C4-2B (cell line): ENCODE results near the gene RAD23B.

ENCODE experiments used
- ZFX ChIP-seq: fragments of 450-650 bp; IDR thresholded peaks from 2 replicates; pipeline ENCODE4 v1.6.1; 2017
- TF ChIP-seq, protein P1 (sequence below): fragments of 450-650 bp; conservative IDR thresholded peaks from 2 replicates; pipeline ENCODE4 v1.5.1; 2017; ENCODE audit warnings: mild to moderate bottlenecking

DNA sequence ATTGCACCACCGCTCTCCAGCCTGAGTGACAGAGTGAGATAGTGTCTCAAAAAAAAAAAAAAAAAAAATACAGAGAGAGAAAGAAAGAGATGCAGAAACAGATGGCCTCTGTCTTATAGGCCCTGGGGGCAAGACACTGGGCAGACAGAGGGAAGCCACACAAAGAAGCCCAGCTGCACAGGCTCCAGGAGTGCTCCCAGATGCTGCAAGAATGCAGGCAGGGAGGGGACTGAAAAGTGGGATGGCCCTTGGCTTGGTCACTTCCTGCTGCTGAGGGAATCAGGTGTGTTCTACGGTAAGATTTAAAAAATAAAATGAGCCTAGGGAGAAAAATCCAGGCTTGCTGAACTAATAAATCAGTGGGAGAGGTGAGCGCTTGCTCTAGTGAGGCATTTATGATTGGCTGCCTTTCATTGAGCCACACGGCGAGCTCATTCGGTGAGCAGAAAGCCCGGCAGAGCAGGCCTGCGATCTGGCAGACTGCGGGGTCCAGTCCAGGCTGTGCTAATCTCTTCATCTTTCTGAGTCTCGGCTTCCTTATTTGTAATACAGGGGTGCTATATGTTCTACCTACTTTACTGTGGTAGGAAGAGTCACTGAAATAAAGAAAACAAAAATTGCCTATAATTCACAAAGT, 80.6 kb downstream of the RAD23B start:
- TF ChIP-seq, protein P1, sequence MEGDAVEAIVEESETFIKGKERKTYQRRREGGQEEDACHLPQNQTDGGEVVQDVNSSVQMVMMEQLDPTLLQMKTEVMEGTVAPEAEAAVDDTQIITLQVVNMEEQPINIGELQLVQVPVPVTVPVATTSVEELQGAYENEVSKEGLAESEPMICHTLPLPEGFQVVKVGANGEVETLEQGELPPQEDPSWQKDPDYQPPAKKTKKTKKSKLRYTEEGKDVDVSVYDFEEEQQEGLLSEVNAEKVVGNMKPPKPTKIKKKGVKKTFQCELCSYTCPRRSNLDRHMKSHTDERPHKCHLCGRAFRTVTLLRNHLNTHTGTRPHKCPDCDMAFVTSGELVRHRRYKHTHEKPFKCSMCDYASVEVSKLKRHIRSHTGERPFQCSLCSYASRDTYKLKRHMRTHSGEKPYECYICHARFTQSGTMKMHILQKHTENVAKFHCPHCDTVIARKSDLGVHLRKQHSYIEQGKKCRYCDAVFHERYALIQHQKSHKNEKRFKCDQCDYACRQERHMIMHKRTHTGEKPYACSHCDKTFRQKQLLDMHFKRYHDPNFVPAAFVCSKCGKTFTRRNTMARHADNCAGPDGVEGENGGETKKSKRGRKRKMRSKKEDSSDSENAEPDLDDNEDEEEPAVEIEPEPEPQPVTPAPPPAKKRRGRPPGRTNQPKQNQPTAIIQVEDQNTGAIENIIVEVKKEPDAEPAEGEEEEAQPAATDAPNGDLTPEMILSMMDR, result no peak
- TF ChIP-seq ZFX, result no peak
